Fibroblast of pulmonary artery (primary cell): Measurements from ENCODE around the gene PTPRA.

ENCODE experiments used
- DNase-seq: peaks from one replicate; pipeline ENCODE4 v3.0.0-alpha.2; 2010; ENCODE audit warnings: low read depth
- H3K4me3 ChIP-seq: replicated peaks from 2 replicates; pipeline ENCODE4 v1.5.1; 2011; ENCODE audit warnings: low read depth, mild to moderate bottlenecking, control low read depth, low read length, moderate library complexity
- TF ChIP-seq, protein P1 (sequence below): IDR thresholded peaks from 2 replicates; pipeline ENCODE4 v1.5.1; 2011; ENCODE audit warnings: mild to moderate bottlenecking, control low read depth, low read length, inconsistent platforms; ENCODE audit errors: missing control alignments

The PTPRA gene

DNA sequence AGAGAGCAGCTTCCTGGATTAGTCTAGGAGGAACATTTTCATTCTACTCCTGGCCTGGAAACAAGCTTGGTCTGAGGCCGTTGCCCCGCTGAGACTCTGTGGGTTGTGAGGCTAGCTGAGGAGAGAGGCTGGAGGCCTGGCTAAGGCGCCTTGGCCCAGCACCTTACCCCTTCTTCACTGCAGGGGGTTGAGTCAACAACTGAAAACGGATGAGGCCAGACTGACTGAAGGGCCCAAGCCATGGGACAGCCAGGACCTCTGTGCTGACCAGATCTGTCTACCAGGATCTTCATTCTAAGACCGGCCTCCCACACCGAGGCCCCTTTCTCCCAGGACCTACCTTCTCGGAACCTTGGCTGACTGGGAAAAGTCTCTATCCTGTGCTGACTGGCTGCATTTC is 214.8 kb downstream of the PTPRA start:
- no peak overlapping the region for H3K4me3 ChIP-seq
- DNase-seq: no peak
- TF ChIP-seq, protein P1, sequence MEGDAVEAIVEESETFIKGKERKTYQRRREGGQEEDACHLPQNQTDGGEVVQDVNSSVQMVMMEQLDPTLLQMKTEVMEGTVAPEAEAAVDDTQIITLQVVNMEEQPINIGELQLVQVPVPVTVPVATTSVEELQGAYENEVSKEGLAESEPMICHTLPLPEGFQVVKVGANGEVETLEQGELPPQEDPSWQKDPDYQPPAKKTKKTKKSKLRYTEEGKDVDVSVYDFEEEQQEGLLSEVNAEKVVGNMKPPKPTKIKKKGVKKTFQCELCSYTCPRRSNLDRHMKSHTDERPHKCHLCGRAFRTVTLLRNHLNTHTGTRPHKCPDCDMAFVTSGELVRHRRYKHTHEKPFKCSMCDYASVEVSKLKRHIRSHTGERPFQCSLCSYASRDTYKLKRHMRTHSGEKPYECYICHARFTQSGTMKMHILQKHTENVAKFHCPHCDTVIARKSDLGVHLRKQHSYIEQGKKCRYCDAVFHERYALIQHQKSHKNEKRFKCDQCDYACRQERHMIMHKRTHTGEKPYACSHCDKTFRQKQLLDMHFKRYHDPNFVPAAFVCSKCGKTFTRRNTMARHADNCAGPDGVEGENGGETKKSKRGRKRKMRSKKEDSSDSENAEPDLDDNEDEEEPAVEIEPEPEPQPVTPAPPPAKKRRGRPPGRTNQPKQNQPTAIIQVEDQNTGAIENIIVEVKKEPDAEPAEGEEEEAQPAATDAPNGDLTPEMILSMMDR: no peak
